ENCODE results near the gene KLHL18. TPM values are rescaled to one million over a fixed set of nuclear protein-coding genes. Genes with fewer than 3 reads are reported as not detected.
A peak's percentile ranks its signal among the peaks of the same experiment; 100 is the strongest.
"Not testable (repeated sequence)": the region's sequence is repeated elsewhere in the genome, so short reads cannot be mapped to it uniquely, and the experiment has no call there.

Gene KLHL18
- total RNA-seq, 1 experiment from 2014 or later = 11.3 TPM

DNA sequence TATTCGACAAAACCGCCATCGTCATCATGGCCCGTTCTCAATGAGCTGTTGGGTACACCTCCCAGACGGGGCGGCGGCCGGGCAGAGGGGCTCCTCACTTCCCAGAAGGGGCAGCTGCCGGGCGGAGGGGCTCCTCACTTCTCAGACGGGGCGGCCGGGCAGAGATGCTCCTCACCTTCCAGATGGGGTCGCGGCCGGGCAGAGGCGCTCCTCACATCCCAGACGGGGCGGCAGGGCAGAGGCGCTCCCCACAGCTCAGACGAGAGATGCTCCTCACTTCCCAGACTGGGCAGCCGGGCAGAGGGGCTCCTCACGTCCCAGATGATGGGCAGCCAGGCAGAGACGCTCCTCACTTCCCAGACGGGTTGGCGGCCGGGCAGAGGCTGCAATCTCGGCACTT, 26.5 kb downstream of the KLHL18 start:
- not testable (repeated sequence) for DNase-seq (ENCODE audit: extremely low read depth, low read depth)

DNA sequence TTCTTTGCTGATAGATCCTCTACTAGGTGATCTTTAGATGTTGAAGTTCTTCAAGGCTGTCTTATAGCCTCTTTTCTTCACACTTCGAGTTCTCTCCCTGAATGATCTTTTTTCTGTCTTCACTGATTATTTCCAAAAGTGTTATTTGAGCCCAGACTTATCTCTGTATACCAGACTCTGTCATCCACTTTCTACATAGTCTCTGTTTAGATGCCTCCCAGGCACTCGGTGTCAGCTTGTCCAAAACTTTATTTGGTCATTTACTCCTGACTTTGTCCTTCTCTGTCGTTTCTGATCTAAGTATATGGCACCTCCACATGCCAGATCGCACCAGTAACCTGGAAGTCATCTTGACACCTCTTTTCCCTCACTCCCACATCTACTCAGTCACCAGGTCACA, 27.6 kb downstream of the KLHL18 start:
- no peak for DNase-seq (ENCODE audit: extremely low read depth, low read depth)

DNA sequence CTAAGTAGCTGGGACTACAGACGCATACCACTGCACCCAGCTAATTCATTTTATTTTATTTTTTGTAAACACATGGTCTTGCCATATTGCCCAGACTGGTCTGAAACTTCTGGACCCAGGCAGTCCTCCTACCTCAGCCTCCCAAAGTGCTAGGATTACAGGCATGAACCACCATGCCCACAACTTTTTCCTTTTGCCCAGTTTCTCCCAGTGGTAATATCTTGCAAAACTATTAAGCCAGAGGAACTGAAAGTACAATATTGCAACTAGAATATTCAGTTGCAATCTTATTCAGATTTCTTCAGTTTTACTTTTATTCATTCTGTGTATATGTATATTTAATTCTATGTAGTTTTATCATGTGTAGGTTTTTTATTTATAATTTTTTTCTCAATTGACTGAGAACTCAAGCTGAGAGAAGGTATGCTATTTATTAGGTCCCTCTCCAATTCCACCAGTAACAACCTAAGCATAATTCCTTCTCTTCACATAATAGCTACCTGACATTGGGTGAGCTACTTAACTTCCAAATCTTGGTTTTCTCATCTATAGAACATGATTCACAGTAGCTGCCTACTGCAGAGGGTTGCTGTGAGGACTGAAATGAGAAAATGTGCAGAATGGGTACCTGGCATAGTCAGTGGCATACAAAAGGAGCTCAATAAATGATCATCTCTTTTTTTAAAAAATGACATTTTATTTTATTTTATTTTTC, 30.8 kb downstream of the KLHL18 start:
- no peak for DNase-seq (ENCODE audit: extremely low read depth, low read depth)

DNA sequence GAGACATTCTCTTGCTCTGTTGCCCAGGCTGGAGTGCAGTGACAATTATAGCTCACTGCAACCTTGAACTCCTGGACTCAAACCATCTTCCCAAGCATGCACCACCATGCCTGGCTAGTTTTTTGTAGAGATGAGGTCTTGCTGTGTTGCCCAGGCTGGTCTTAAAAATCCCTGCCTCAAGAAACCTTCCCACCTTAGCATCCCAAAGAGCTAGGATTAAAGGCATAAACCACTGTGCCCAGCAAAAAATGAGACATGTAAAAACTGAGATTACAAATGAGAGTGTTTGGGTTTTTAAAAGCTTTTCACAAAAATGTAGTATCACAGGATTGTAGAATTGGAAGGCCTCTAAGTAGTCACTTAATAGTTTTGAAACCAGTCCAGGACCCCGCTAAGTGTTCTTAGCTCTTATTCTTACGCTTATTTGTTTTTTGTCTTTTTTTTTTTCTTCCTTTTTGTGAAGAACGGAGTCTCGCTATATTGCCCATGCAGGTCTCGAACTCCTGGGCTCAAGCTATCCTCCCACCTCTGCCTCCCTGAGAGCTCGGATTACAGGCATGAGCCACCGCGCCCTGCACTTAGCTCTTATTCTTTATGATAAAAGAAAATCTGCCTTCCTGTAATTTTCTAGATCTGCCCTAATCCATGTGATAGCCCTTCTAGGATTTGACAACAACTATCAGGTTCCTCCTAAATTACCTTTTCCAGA, 31.5 kb downstream of the KLHL18 start:
- no peak for DNase-seq (ENCODE audit: extremely low read depth, low read depth)

DNA sequence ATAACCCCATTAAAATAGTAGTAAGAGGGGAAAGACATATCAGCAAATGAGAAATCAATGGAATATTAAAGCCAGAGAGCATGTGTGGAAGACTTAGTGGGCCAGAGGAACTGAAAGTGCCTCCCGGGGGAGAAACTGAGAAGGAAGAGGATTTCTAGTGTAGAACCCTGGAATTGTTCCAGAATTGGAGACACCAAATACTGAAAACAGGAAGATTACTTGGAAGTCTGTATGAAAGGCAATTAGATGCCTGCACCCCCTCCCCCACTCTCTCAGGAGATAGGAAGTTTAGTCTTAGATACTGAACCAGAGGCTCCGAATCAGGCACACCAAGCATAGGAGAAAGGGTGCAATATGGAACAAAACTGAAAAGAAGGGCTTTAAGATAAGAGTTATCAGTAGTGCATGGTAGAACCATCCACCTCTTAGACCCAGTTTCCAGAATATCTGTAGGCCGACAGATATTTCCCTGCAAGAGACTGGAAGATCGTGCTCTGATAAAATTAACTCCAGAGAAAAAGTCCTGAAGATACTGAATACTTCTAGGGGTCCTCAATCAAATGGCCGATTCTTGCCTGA, 32.4 kb downstream of the KLHL18 start:
- DNase-seq (ENCODE audit: extremely low read depth, low read depth) = no peak

DNA sequence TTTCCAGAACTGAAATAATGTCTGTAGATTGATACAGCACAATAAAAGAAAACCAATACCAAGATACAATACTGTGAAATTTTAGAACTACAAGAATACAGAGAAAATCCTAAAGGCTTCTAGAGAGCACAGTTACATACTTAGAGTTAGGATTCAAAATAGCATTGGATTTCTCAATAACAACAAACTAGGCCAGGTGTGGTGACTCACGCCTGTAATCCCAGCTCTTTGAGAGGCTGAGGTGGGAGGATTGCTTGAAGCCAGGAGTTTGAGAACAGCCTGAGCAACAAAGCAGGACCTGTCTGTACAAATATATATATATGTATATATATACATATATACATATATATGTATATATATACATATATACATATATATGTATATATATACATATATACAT, 33.4 kb downstream of the KLHL18 start:
- not testable (repeated sequence) for DNase-seq (ENCODE audit: extremely low read depth, low read depth)

DNA sequence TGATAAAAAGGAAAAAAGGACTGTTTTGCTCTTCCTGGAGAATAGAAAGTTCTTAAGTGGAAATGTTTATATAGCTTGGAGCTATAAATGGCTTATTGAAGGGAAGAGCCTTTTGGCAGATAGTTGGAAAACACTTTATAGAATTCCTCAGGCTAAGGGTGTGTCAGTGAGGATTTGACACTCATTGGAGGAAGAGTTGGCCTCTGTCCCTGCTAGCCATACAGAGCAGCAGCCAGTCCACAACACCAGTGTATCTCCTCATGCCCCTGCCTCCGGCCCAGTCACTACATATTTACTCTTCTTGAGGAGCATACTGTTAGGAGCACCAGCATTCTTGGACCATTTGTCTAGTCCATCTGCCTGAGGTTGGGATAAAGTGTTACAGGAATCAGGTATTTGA, 36.2 kb downstream of the KLHL18 start:
- DNase-seq (ENCODE audit: extremely low read depth, low read depth) = no peak

DNA sequence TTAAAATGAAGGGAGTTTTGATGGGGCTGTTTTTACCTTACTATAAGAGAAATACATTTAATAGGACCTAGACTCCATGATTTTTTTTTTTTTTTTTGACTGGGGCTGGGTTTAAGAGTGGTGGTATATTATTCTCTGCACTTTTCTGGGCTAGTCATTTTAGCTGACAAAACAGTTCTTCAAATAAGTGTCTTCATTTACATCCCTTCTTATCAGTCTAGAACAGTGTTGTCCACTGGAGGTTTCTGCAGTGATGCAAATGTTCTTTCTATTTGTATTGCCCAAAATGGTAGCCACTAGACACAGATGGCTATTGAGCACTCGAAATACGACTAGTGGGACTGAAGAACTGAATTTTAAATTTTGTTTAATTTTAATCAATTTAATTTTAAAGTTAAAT, 37.2 kb downstream of the KLHL18 start:
- DNase-seq (ENCODE audit: extremely low read depth, low read depth) = no peak

DNA sequence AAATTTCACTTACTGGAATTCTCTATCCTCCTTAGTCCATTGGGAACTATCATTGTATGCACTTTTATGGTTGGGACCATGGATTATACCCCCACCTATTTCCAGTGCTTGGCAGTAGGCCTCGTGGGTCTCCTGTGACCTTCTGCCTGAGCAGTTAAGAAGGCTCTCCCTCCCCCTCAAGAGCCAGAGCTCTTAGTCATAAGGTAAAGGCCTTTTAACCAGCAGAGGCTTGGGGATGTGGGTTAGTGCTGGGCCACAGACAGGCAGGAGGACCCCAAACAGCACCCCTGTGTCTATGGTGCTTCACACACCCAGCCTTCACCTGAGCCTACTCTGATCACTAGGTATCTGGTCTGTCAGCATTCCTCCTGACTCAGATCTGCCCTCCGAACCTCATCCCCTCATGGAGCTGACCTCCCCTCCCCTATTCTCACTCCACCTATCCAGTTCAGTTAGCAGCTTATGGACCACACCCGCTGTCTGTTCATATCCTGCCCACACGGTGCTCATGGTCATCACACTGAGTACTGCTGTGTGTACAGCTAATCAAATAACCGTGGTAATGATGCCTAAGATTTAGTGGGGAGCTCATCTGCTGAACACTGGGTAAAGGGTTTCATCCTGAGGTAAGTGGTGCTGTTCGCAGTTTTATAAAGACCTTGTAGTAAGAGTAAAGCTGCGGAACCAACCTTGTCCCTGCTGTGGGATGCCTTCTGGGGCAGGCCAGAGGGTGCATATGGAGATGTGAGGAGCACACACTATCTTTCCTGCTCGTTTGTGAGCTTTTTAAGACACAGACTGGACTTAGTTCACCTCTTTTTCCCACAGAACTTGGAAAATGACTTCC, 40.9 kb downstream of the KLHL18 start:
- DNase-seq (ENCODE audit: extremely low read depth, low read depth) = no peak

DNA sequence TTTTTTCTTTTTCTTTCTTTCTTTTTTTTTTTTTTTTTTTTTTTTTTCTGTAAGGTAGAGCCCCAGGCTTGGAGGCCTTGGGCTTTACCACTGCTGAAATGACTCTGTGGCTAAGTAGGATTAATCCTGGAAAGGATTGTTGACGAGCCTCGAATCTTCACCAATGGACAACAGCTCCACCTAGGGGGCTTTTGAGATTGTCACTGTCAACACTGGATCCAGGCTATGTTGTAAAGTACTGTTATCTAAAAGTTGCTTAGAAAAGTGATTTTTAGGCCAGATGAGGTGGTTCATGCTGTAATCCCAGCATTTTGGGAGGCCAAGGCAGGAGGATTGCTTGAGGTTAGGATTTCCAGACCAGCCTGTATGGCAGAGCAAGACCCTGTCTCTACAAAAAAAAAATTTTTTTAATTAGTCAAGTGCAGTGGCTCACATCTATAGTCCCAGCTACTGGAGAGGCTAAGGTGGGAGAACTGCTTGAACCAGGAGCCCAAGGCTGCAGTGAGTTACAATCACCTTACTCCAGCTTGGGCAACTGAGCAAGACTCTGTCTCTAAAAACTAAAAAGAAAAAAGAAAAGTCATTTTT, 41.6 kb downstream of the KLHL18 start:
- peak; percentile 51 for DNase-seq (ENCODE audit: extremely low read depth, low read depth)

DNA sequence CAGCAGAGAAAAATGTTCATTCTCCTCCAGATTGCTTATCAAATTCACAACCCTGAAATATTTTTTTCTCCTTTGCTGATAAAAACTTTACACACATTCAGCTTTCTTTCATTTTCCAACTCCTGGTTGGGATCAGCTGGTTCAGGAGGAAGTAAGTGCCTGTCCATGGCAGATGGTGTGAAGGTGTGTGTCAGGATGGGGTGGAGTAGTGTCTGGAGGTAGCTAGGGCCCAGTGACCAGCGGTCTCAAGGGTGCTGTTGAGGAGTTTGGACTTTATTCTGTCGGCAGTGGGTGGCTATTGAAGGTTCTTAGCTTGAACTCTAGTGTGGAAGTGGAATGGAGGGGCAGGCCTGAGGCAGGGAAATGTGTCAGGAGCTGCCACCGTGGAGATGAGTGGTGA, 51.2 kb downstream of the KLHL18 start:
- DNase-seq (ENCODE audit: extremely low read depth, low read depth) = no peak

DNA sequence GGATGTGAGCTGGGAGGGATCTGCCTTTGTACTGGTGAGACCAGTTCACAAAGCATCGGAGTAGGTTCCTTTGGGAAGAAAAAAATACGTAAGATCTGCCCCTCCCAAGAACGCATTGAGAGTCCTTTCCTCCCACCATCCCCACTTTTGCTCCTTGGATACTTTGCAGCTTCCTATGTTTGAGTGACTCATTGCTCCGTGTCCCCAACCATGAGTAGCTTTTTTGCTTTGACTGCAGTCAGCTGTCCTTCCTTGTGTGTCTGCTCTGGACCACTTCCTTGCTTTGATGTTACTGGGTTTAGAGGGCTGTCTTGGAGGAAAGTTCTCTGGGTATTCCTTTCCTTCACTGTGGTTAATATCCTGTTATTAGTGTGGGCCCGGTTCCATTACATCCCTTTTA, 54.9 kb downstream of the KLHL18 start:
- no peak for DNase-seq (ENCODE audit: extremely low read depth, low read depth)

DNA sequence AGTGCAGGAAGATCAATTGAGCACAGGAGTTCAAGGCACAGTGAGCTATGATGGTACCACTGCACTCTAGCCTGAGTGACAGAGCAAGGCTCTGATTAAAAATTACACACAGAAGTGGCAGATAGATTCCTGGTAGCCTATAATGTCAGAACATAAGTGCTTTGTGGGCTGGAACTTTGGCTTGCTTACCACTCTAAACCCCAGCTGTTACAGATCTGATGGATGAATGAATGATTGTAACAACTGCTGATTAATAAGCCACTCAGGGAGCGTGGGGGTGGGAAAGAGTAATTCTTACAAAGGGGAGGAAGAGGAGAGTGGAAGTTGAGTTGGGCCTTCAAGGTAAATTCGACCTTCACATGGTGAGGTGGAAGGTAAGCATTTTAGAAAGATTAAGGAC, 57.2 kb downstream of the KLHL18 start:
- DNase-seq (ENCODE audit: extremely low read depth, low read depth) = no peak

DNA sequence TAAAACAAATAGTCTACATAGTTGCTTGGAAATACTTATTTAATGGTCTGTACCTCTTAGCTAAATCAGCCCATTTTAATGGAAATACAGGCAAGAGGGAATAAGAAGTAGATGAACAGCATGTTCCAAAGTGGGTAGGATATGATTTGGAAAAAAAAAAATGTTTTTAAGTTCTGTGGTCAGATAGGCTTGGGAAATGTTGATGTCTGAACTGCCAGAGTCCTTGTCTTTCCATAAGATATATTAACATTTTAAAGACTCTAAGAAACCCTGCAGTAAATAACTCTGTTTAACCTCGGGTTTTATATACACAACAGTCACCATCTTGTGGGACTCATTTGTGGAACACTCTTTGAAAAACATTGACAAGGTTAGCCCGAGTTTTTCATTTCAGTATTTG, 58.1 kb downstream of the KLHL18 start:
- no peak for DNase-seq (ENCODE audit: extremely low read depth, low read depth)

DNA sequence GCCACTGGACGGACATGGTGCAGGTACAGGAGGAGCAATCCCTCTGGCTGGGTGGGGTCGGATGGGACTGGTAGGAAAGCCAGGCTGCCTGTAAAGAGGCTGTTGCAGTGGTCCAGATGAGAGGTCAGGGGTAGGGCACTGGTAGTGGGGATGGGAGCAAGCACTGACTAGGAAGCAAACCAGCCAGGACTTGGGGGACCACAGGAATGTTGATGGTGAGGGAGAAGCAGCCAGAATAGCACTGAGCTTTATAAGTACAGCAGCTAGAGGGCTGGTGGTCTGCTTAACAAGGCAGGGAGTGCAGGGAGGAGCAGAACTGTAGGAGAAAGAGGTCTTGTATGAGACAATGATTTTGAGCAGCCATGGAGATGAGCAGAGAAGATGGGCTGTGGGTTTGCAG, 59.4 kb downstream of the KLHL18 start:
- no peak for DNase-seq (ENCODE audit: extremely low read depth, low read depth)

DNA sequence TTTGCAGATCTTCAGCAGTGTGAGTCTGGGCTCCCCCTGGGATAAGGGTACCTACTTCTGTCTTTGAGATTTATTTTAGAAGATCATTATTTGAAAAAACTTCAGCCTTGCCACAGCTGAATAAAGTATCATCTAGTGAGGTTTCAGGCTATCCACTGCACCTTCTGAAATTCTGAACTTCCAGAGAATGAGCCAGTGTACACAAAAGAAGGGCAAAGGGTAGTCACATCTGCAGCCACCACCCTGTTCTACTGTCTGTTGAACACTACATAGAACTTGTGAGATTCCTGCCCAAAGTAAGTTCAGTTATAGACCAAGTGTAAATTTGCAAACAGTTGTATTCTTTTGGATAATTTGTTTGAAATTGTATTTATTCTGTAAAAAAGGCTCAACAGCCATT, 60.1 kb downstream of the KLHL18 start:
- DNase-seq (ENCODE audit: extremely low read depth, low read depth) = no peak

DNA sequence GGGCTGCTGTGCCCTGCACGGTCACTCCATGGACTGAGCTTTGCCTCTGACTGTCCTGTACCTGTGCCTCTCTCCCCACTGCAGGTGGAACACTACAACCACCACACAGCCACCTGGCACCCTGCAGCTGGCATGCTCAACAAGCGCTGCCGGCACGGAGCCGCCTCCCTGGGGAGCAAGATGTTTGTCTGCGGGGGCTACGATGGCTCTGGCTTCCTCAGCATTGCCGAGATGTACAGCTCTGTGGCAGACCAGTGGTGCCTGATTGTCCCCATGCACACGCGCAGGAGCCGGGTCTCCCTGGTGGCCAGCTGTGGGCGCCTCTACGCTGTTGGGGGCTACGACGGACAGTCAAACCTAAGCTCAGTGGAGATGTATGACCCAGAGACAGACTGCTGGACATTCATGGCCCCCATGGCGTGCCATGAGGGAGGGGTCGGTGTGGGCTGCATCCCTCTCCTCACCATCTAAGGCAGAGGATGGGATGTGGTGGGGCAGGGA, 60.8 kb downstream of the KLHL18 start:
- DNase-seq (ENCODE audit: extremely low read depth, low read depth) = no peak

DNA sequence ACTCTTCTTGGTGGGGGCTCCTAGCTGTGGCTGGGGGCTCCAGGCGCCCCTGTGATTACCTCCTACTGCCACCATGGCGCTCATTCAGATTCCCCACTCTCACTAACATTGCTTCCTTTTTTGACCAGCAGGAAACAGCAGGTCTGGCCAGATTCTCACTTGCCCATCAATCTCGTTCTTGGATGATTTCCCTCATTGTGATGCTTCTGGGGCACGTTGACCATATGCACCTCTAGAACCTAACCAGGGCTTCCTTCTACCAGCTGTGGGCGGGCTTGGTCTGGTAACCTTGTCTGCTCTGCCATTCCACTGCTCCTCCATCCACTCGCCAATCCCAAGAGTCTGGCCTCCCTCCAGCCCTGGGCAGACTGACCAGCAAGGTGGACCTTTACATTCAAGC, 62.2 kb downstream of the KLHL18 start:
- no peak for DNase-seq (ENCODE audit: extremely low read depth, low read depth)

DNA sequence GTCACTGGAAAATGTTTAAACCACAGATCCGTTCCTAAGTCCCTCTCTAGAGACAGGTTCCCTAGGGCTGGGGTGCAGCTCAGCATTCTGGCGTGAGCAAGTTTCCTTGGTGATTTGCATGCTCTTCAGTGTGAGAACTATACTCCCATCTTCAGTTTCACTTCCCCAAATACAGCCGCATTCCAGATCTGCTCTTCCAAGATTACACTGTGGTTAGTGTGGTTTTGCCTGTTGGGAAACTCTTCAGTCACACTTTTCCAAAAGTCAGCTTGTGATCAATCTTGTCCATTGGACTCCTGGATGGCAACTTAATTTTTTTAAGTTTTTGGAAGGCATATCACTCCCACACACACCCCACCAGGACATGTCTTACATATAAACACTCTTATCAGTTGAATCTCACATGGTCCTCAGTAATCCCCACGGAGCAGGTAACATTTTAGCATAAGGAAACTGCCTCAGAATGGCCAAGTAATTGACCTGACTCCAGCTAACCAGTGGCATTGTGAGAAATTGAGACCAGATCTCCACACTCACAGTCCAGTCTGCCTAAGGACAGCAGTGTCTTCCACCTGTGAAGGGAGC, 64.6 kb downstream of the KLHL18 start:
- no peak for DNase-seq (ENCODE audit: extremely low read depth, low read depth)

DNA sequence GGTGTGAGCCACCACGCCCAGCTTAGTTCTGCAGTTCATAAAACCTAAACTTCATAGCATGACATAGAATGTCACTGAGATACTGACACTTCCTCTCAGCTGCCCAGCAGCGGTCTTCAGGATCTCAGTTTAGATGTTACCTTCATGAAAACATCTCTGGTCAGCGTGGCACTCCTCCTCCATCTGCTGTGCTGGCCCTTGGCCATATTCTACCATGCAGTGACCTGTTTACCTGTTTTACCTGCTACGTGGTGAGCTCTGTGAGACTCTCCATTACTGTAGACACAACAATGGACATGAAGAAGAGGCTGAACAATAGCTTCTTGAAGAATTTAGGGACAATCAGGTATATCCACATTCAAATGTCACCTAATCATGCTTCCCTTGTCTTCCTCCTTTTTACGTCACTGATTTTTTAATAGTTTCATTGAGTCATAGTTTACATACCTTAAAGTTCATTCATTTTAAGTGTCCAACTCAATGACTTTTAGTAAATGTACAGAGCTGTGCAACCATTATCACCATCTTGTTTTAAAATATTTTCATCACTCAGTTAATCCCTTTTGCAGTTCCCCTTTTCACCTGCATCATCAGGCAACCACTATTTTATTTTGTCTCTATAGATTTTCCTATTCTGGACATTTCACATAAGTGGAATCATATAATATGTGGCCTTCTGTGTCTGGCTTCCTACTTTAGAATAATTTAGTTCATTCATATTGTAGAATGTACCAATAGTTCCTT, 65.8 kb downstream of the KLHL18 start:
- no peak for DNase-seq (ENCODE audit: extremely low read depth, low read depth)
